GM12892 (cell line): ENCODE measurements around the gene SLCO3A1.
"Not testable (repeated sequence)": the region's sequence is repeated elsewhere in the genome, so short reads cannot be mapped to it uniquely, and the experiment has no call there.

ENCODE experiments used
- DNase-seq: peaks from one replicate; pipeline ENCODE4 v3.0.0; 2011; ENCODE audit not compliant: insufficient read length
- FAIRE-seq: peaks from 2 replicates; lab custom pipeline; 2011; peaks lifted over from hg19 to GRCh38; lab: Jason Lieb, UNC
- POLR2A ChIP-seq: IDR thresholded peaks from 2 replicates; pipeline ENCODE4 v1.6.1; 2011; ENCODE audit warnings: low read depth, low read length, control low read depth
- POLR2AphosphoS5 ChIP-seq: IDR thresholded peaks from 2 replicates; pipeline ENCODE4 v1.6.1; 2011; ENCODE audit warnings: low read depth, low read length, control low read depth
- TAF1 ChIP-seq: IDR thresholded peaks from 2 replicates; pipeline ENCODE4 v1.6.1; 2011; ENCODE audit warnings: low read depth, mild to moderate bottlenecking, control low read depth, low read length, borderline replicate concordance

Gene SLCO3A1

DNA sequence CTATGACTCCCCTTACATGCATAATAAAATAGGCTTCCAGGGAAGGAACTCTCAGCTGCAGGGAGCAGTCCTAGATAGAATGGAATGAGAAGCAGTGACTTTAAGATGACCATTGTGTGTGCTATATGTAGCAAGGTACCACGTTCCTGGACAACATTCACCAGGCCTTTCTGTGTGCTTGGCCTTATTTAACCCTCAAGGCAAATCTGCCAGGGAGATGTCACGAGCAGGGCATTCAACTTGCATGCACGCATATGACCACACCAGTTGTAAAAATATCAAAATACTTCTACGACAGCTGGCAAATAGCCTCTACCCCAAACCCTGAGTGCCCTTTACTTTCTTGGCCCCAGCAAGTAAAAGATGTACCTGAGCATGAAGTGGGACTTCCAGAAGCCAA is 342.8 kb downstream of the SLCO3A1 start:
- no peak for DNase-seq
- FAIRE-seq = no peak
- no peak for TF ChIP-seq TAF1
- TF ChIP-seq POLR2AphosphoS5 = no peak
- TF ChIP-seq POLR2A = no peak

DNA sequence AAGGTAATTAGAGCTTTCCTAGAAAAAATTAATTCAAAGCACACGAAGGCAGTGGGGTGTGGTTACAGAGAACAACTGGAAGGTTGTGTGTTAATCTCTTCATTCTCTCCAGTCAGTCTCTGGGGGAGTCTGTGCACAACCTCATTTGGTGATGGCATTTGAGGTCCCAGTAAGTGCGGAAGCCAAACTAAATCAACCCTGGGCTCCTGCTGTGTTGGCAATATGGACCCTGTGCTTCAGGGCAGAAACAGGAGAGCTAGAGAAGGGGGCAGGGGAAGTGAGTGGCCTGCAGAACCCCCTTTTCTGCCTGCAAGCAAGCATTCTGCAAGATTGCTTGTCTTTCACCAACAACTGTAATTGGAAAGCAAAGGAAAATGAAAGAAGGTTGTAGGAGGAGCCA is 344.2 kb downstream of the SLCO3A1 start:
- DNase-seq (no peak), FAIRE-seq (no peak)
- no peak for TF ChIP-seq POLR2A
- no peak for TF ChIP-seq POLR2AphosphoS5
- TF ChIP-seq TAF1 = no peak

DNA sequence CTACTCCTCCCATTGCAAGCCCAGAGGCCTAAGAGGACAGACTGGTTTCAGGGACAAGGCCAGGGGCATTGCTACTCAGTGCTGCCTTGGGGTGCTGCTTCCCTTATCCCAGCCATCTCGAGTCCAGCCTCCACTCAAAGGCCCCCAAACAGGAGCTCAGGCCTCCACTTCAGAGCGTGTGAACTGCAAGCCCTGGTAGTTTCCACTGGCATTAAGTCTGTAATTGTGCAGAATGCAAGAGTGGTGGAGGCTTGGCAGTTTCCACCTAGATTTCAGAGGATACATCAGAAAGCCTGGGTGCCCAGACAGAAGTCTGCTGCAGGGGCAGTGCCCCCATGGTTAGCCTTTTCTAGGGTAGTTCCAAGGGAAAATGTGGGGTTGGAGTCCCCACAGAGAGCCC is 347.4 kb downstream of the SLCO3A1 start:
- TF ChIP-seq TAF1 (no peak), POLR2AphosphoS5 (no peak), POLR2A (no peak)
- DNase-seq = no peak
- no peak for FAIRE-seq

DNA sequence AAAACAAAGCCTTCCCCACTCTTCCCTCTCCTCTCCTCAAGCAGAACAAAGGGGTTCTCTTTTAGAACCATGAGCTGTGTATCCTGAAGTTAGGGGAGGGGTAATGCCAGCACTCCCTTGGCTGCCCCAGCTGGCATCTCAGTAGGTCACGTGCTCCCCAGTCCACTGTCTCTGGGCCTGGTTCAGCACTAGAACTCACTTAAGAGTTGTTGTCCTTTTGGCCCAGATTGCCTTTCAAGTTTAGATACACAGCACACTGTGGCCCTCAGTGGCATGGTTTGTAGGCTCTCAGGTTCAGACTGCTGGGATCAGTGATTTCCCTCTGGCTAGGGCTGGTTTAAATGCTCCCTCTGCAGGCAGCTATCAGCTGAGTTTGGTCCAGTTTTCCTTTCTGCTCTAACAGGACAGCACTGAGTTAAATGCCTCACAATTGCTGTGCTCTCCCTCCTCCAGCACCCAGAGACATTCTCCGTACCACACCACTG is 351.8 kb downstream of the SLCO3A1 start:
- no peak for DNase-seq
- no peak for TF ChIP-seq POLR2AphosphoS5
- TF ChIP-seq POLR2A = no peak
- no peak for TF ChIP-seq TAF1
- no peak for FAIRE-seq

DNA sequence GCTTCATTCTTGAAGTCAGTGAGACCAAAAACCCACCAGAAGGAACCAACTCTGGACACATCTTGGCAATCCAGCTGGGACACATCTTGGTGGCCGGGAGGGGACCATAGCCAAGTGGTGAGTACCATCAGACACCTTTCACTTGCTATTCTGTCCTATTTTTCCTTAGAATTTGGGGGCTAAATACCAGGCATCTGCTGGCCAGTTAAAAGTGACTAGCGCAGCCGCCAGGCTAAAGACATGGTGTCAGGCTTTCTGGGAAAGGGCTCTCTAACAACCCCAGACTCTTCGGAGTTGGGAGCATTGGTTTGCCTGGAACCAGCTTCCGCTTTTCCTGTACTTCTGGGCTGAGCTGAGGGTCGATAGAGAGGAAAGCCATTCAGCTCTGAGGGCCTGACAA is 354.1 kb downstream of the SLCO3A1 start:
- not testable (repeated sequence) for DNase-seq, FAIRE-seq
